GM10248 (cell line): ENCODE data around the gene AMZ2.
"Not testable (repeated sequence)": the region's sequence is repeated elsewhere in the genome, so short reads cannot be mapped to it uniquely, and the experiment has no call there.

Experiments
- CTCF ChIA-PET: fragments of 300-600 bp; sonication (Branson Sonifier 250); formaldehyde crosslinking; extraction: SDS; loops from one replicate; lab custom pipeline; 2021; ENCODE audit warnings: antibody characterized with exemption; lab: Yijun Ruan, JAX
- POLR2A ChIA-PET: fragments of 350-650 bp; sonication (Branson Sonifier 250); formaldehyde crosslinking; extraction: SDS; loops from one replicate; lab custom pipeline; 2020; ENCODE audit warnings: antibody characterized with exemption; lab: Yijun Ruan, JAX
- DNase-seq: peaks from one replicate; pipeline ENCODE4 v3.0.0; 2012; ENCODE audit errors: extremely low spot score
- CTCF ChIP-seq: IDR thresholded peaks from 2 replicates; pipeline ENCODE4 v1.5.1; 2012; ENCODE audit warnings: mild to moderate bottlenecking, low read depth; ENCODE audit errors: extremely low read depth, missing control alignments, control extremely low read depth

The AMZ2 gene

GRCh38 chr17:68204736-68205135, 43.1 kb upstream of the AMZ2 start:
- ChIA-PET POLR2A (interaction anchor here (0.5 kb wide), 1 partner anchor 60 kb away, joined by 3 read pairs; no protein-coding TSS in a partner anchor), CTCF (interaction anchor here (0.9 to 4.6 kb wide), 12 partner anchors 9 to 258 kb away, joined by 3 to 22 read pairs (median 6); partner anchors contain the start of gene AMZ2)
- peak; percentile 30 for DNase-seq
- no peak for TF ChIP-seq CTCF

GRCh38 chr17:68205251-68205807, 42.5 kb upstream of the AMZ2 start:
- DNase-seq: peak; percentile 91
- ChIA-PET POLR2A (no interaction called here), CTCF (interaction anchor here (0.9 to 4.6 kb wide), 18 partner anchors 10 to 257 kb away, joined by 3 to 22 read pairs (median 5); partner anchors contain the start of gene AMZ2)
- peak; percentile 94 for TF ChIP-seq CTCF

DNA sequence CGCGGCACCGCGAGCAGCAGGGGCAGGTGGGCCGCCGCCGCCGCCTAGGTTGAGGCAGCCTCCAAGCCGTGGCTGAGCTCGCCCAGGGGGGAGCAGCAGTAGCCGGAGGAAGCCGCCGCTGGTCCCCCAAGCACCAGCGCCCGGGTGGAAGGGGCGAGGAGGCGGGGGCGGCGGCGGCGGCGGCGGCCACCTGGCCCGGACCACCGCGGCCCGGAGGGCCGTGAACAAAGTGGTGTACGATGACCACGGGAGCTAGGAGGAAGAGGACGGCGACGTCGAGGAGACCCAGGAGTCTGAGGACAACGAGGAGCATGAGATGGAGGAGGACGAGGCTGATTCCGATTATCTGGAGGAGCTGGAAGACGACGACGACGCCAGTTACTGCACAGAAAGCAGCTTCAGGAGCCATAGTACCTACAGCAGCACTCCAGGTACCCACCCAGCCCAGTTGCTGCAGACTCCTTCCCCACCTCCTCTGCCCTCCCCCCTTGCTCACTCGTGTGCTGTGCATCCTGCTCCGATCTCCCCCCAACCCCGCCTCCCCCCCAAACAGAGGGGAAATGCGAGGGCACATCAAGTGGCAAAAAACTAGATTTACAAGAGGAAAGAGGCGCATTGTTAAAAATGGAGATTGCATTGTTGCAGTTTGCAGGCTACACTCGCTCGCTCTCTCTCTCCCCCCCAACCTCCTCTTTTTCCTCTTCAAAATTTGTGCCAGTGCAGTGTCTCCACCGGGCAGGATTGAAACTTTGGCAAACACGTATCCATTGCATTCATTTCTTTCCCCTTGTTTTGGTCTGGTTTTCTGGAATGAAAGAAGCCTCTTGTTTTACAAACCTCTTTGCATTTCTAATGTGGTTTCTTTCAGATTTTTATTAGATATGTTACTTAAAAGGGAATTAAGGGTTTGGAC, 41.8 kb upstream of the AMZ2 start:
- TF ChIP-seq CTCF: no peak
- CTCF ChIA-PET: interaction anchor here (0.7 to 4.6 kb wide), 14 partner anchors 12 to 378 kb away, joined by 3 to 22 read pairs (median 4); partner anchors contain the start of gene AMZ2
- peak; percentile 50 for DNase-seq
- POLR2A ChIA-PET: interaction anchor here (0.8 kb wide), 1 partner anchor 11 kb away, joined by 13 read pairs; no protein-coding TSS in a partner anchor

GRCh38 chr17:68207651-68208253, 40.1 kb upstream of the AMZ2 start:
- no peak for TF ChIP-seq CTCF
- CTCF ChIA-PET: interaction anchor here (1.2 to 4.6 kb wide), 2 partner anchors 35 to 184 kb away, joined by 3 to 22 read pairs; no protein-coding TSS in a partner anchor
- DNase-seq: no peak
- POLR2A ChIA-PET: interaction anchor here (0.6 kb wide), 1 partner anchor 1438 kb away, joined by 4 read pairs; no protein-coding TSS in a partner anchor

DNA sequence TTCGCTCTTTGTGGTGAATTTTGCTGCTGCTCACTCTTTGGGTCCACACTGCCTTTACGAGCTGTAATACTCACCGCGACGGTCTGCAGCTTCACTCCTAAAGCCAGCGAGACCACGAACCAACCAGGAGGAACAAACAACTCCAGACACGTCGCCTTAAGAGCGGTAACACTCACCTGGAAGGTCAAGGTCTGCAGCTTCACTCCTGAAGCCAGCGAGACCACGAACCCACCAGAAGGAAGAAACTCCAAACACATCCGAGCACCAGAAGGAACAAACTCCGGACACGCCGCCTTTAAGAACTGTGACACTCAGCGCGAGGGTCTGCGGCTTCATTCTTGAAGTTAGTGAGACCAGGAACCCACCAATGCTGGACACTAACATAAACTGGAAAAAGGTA, 39.2 kb upstream of the AMZ2 start:
- ChIA-PET POLR2A (interaction anchor here (0.6 kb wide), 1 partner anchor 1439 kb away, joined by 4 read pairs; no protein-coding TSS in a partner anchor), CTCF (interaction anchor here (1.2 kb wide), 1 partner anchor 185 kb away, joined by 3 read pairs; no protein-coding TSS in a partner anchor)
- DNase-seq: not testable (repeated sequence)

- CTCF ChIA-PET, POLR2A ChIA-PET: not testable (repeated sequence)
These were observed 38.5 kb upstream of the AMZ2 start for GRCh38 chr17:68209191-68209900.

More at GRCh38 chr17:68209191-68209900, 38.5 kb upstream of the AMZ2 start:
- not testable (repeated sequence) for DNase-seq
